Measurements from ENCODE around the gene CEACAM3.

- TF ChIP-seq CTCF (IDR thresholded peaks at IDR 0.05; ENCODE audit: insufficient read depth, low read length, poor library complexity, severe bottlenecking) (no peak), EZH2phosphoT487 (conservative IDR thresholded peaks at IDR 0.05; ENCODE audit: low read length) (no peak)
Measured at GRCh38 chr19:41784743-41785142, 11.6 kb upstream of the CEACAM3 start.

Data from SU-DHL-6 (cell line).